OCI-M2 (cell line): ENCODE results near the gene TMEM140.
"Not testable (repeated sequence)": the region's sequence is repeated elsewhere in the genome, so short reads cannot be mapped to it uniquely, and the experiment has no call there.

Experiments used
- DNase-seq: peaks from one replicate; lab custom pipeline; 2025; ENCODE audit not compliant: unreplicated experiment; lab: John Stamatoyannopoulos, UW

The TMEM140 gene

DNA sequence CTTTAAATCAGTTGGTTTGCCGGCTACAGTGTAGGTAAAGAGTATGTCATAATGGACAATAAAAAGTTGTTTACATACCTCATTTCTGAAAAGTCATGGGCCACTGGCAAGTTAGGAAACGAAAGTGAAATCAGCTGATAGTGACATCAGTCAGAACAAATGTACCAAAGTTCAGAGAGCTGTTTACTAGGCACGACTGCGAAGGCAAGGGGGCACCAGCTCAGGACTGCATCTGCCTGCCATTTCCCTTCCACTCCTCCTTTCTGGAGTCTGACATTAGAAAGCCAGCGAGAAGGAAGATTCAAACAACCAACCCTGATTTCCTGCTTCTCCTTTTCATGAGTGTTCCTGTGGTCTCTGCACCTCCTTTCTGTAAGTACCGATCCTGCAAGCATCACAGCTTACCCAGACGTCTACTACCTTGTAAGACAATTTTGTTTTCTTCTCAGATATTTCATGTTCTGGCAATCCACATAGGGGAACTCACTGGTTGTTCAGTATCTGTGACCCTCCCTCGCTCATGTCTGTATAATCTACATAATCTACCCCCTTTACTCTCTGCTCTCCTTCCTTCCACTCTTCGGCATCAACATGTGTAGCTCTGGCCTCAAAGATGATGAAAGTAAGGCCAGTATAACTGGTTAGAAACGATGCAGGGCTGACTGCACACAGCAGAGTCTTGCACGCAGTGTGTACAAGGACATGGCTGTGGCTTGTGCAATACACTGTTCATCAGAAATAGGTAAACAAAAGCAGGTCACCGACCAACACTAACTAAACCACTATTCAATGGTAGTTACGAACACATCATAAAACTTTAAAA is at the start of gene TMEM140:
TMEM140 (plus strand) TSS at position 174 of the 823 bp plus-strand sequence. CDS start 16,370 bp downstream, outside the sequence.
- no peak for DNase-seq

DNA sequence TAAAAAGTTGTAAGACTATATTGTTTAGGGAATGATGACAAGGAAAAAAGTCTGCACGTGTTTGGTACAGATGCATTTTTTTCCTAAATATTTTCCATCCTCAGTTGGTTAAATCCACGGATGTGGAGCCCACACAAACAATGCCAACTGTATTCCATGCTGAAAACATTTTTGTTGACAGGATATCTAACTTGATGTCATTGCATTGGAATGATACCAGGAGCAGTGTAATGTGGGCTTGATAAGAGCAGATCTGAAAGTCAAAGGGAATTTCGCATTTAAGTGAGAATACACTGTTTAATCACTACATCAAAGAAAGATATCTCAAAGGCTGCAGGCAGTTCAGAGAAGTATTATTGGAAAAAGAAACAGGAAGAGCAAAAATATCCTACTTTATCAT is 49.5 kb upstream of the TMEM140 start:
- DNase-seq, result no peak

DNA sequence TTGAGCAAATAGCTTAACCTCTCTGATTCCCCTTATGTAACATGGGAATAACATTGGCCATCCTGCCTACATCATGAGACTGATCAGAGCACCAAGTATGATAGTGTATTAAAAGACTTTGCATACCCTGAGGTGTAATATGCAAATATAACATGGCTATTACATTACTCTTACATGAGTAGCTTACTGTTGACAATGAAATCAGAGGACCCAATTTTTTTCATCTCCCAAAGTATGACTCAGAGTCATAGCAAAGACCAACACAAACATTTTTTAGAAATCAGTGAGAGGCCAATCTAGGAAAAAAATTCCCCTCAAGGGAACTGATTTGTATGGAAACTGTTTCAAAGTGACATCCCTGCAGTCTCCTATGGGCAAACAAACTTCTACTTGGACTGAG is 47.0 kb upstream of the TMEM140 start:
- DNase-seq, result no peak

DNA sequence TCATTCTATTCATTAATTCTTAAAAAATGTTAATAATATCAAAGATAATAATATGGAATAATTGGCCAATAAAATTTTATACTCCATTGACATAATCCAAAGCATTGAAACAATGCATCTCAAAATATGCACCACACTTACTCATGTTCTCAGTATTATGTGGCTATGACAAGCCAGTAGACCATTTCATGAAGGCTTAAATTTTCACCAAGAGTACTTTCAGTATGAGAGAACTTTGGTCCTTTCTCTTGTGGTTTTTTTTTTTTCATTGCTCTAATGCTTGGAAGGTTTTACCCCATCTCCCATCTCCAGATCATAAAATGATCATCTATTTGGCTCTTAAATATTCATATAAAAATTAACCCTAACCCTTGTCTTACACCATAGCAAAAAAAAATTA is 45.5 kb upstream of the TMEM140 start:
- DNase-seq, result no peak

DNA sequence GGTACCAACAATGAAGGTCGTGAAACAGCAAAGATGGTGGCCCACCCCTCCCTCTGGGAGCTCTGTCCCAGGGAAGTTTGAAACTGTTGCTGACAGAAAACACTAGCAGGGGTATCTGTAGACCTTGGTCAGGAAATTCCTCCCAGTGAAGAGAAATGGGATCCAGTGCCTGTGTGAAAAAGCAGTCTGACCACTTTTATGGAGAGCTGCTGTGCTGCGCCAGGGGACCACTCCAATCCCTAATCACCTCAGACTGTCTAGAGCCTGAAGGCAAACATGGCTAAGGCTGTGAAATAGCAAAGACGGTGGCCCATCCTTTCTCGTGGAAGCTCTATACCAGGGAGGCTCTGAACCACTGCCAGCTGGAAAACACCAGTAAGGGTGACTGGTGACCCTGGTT is 38.3 kb upstream of the TMEM140 start:
- no peak for DNase-seq

DNA sequence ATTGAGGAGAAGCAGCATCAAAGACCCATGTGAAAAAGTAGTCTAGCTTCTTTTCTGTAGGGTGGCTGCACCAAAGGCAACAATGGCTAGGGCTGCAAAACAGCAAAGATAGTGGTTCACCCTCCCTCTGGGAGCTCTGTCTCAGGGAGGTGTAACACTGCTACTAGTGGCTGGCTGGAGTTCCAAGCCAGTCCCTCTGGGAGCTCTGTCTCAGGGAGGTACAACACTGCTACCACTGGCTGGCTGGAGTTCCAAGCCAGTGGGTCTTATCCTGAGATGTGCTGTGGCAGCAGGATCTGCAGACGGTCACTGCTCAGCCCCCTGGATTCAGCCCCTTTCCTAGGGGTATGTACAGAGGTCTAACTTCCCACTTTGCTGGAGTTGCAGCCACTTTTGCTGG is 37.9 kb upstream of the TMEM140 start:
- no peak for DNase-seq

DNA sequence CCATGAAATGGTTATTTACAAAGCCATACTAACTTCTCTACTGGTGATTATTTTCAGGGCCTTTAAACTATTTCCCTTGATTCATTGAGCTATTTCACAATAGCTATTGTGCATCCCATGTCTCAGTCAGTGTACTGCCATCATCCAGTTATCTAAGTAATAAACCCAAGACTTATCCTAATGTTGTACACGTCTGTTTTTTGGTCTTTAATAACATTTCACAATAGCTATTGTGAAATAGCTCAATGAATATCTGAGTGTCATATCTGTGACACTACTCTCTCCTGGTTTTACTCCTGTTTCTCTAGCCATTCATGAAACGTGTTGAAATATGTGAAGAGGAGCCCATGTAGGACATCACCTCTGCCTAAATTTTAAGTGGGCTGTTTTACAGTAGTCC is 36.5 kb upstream of the TMEM140 start:
- no peak for DNase-seq

DNA sequence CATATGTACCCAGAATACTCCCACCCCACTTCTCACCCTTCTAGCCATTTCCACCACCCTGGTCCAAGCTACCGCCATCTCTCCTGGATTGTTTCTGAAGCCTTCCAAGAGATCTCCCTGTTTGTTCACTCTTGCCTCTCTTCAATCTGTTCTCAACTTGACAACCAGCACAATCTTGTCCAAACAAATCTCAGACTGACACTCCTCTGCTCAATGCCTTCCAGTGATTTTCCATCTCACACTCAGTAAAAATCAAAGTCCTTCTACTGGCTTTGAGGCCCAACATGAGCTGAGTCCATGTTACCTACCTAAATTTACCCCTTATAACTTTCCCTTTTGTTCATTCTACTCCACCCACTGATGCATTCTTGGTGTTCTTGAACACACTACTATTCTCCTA is 33.2 kb upstream of the TMEM140 start:
- DNase-seq, result no peak

DNA sequence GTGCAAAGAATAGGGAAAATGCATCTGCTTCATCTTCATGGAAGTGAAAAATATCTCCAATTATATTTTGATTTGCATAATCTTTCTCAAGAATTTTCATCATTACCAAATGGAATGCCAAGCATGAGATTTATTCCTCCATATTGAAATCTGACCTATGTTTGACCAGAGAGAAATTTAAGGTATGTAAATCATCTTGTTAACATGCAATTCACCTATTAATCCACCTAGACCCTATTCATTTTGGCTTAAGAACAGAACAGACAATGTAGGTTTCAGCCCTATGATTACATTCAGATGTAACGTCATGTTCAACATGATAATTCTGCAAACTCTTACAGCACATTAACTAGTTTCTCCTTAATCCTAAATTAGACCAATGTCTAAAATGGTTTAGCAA is 30.8 kb upstream of the TMEM140 start:
- no peak for DNase-seq

DNA sequence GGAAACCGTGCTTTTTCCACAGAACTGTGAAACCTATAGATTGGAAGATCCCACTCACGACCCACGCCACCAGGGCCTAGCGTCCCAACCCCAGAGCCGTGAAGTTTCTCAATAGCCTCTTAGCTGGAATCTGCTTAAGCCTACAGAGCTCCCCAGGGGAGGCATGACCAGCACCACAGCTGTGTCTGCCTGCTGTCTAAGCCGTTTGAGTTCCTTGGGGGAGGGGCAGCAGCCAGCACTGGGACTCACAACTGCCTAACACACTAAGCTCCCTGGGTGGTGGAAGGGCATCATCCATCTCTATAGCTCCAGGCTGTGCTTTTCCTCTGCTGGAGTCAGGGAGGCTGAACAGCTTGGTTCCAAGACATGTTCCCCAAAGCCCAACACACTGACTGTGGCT is 26.0 kb upstream of the TMEM140 start:
- DNase-seq, result no peak

DNA sequence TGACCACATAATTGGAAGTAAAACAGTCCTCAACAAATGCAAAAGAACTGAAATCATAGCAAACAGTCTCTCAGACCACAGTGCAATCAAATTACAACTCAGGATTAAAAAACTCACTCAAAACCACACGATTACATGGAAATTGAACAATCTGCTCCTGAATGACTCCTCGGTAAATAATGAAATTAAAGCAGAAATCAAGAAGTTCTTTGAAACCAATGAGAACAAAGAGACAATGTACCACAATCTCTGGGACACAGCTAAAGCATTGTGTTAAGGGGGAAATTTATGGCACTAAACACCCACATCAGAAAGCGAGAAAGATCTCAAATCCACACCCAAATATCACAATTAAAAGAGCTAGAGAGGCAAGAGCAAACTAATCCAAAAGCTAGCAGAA is 23.2 kb upstream of the TMEM140 start:
- not testable (repeated sequence) for DNase-seq

DNA sequence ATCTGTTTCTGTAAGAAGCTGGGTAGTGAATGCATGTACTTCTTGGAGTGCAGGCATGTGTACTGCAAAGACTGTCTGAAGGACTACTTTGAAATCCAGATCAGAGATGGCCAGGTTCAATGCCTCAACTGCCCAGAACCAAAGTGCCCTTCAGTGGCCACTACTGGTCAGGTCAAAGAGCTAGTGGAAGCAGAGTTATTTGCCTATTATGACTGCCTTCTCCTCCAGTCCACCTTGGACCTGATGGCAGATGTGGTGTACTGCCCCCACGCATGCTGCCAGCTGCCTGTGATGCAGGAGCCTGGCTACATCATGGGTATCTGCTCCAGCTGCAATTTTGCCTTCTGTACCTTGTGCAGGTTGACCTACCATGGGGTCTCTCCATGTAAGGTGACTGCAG is 18.9 kb upstream of the TMEM140 start:
- no peak for DNase-seq

DNA sequence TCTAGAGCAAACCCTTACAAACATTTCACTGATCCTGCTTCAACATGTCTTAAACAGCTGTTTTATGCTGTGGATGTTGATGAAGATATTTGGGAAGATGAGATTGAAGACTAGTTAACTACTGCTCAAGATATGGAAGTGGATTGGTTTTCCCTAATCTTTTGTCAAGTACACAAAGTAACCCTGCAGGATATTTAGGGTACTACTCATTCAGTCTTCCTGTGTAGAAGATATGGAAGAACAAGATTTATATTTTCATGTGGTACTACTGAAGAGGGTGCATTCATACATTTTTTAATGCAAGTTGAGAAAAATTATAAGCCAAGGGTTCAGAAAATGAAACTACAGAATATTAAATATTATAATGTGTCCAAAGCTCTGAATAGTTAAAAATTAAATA is 18.3 kb upstream of the TMEM140 start:
- no peak for DNase-seq

DNA sequence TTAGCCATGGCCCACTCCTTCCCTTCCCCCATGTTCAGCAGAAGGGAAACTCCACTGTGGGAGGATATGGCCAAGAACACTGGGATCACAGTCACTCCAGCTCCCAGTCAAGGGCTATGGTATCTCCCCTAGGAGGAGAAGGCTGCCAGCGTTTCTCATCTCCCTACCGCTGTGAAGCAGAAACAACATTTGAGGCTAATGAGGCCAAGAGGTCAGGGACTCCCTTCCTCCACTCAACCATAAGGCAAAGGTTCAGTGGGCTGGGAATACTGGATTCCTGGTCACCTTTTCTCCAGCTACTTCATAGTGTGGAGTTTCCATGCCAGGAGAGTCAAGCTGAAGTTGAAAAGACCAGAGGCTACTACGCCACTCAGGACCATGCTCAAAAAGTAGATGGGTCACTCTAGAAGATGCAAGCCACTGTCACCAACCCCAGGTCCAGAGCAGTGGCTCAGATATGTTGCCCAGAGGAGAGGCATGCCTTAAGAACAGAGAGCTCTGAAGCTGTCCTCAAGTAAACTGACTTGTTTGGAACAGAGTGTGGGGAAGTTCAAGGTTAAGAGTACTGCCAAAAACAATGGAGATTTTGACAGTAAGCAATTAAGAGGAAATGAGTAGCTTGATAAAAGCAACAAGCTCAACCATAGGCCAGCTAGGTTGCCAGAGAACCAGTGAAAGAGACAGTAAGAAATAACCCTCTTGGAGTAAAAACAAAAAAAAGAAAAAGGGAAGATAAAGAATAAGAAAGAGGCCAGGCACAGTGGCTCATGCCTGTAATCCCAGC is 3.8 kb upstream of the TMEM140 start:
- DNase-seq, result no peak

DNA sequence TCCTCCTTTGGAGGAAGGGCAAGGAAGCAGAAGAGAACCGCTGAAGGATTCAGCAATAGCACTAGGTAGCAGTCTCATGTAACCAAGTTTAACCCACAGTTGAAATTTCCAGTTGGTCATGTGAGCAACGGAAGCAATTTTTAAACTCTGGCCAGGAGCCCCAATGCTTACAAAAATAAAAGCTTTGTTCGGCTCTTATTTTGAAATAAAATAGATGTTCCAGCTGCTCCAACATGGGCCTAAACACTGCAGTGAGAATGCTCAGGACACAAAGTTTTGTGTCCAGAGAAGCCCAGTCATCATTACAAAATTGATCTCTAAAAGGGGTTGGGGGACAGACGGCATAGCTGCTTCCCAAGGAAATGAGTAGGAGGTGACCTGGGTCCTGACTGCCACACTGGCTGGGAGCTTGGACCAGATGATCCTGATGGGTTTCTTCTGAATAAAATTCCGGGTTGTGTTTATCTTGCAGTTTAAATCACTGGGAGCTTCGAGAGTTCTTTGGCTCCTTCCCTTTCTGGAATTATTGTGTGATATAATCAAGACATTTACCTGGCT is 452 bp upstream of the TMEM140 start:
- DNase-seq, result no peak

DNA sequence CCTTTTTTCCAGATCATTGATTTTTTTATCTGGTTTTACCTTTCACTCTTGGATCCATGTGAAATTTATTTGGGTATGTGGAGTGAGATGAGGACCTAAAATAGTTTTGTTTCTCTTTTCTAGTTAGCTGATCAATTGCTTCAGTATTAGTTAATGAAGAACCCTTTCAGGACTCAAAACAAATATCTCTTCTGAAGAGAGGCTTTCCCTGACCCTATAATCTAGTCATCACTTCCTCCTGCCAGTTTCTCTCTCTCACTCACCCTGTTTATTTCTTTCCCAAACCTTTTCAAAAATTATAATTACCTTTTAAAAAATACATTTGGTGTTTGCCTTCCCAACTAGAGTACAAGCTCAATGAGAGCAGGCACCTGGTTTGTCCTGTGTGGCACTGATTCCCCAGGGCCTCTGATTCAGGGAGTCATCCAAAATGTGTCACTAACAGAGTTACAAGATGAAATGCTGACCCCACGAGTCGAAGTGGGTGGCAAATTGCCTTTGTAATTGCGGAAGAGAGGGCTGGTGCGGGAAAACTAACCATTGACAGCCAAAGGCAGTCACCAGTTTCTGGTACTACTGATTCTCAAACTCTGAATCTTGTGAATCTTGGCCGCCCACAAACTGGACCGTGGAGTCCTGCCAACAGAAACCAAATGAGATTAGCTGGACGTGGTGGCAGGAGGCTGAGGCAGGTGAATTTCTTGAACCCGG is 2.4 kb downstream of the TMEM140 start:
- DNase-seq, result no peak

DNA sequence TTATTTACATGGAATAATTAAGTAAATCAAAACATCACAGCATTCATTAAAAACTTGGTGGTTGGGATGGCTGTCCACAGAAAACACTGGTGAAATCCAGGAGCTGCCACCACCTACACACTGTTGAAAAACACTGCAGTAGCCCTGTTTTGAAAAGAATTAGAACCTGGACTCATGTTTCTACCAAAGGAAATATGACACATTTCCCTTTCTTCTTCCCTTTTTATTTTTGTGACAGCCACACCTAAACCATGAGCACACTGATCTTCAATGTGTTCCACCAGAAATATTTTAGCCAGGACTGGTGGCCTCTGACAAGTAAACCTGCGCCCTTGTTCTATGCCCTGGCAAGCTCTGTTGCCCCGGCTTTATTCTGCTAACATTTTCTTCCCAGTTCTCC is 3.3 kb downstream of the TMEM140 start:
- no peak for DNase-seq

DNA sequence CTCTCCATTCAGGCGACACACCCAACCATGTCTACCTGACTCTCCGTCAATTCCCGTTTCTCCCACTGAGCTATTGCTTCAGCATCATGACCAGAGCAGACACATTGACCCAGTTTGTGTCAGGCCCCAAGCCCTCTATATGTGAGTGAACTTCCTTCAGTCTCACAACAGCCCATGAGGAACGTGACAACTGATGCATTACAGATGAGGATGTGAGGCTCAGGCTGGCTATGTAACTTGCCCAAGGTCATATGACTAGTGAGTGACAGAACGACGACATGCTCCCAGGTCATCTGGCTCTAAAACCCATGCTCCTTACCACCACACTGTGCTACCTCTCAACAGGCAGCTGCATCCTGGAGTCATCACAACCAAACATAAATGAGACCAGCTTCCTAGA is 3.7 kb downstream of the TMEM140 start:
- no peak for DNase-seq

DNA sequence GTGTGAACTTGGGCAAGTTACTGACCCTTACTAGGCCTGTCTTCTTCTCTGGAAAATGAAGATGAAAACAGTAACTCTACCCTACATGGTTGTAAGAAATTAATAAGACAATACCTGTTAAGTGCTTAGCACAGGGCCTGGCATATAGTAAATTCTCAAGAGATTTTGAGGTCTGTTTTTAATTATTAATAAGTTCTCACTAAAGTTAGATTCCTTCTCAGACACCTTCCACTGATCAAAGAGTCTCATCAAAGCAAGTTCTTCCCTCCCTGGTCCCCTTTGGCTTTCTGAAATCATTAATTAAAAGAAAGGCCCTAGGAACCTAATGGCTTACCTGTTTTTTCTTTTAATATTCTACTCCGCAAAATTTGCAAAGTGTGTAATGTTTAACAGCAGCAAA is 4.6 kb downstream of the TMEM140 start:
- no peak for DNase-seq

DNA sequence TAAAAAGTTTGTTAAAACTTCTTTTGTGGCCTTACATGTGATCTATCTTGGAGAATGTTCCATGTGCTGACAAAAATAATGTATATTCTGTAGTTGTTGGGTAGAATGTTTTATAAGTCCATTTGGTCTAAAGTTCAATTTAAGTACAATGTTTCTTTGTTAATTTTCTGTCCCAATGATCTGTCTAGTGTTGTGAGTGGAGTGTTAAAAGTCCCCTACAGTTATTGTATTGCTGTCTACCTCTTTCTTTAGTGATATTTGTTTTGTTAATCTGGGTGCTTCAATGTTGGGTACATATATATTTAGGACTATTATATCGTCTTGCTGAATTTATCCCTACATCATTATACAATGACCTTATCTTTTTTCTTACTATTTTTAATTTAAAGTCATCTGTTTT is 6.9 kb downstream of the TMEM140 start:
- DNase-seq, result no peak

DNA sequence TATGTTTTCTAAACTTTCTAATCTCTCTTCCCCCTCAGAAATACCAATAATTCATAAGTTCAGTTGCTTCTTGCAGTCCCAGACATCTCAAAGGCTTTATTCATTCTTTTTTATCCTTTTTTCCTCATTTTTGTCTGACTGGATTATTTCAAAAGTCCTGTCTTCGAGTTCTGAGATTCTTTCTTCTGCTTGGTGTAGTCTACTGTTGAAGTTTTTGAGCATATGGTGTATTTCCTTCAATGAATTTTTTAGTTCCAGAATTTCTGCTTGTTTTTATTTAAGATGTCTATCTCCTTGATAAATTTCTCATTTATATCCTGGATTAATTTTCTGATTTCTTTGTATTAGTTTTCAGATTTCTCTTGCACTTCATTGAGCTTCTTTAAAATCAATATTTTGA is 8.4 kb downstream of the TMEM140 start:
- no peak for DNase-seq
